Nucleus accumbens (tissue), 56 donors: ENCODE data around the gene THSD4.
"Not testable (repeated sequence)": the region's sequence is repeated elsewhere in the genome, so short reads cannot be mapped to it uniquely, and the experiment has no call there.

Experiments used
- DNase-seq, 56 donors: peaks; one replicate each; lab custom pipeline; 2025; lab: John Stamatoyannopoulos, UW

THSD4 gene

GRCh38 chr15:71180986-71181853 is 65.9 kb downstream of the THSD4 start:
- no peak for DNase-seq

- DNase-seq = no peak
Observed at GRCh38 chr15:71182522-71182921, 67.3 kb downstream of the THSD4 start.

DNA sequence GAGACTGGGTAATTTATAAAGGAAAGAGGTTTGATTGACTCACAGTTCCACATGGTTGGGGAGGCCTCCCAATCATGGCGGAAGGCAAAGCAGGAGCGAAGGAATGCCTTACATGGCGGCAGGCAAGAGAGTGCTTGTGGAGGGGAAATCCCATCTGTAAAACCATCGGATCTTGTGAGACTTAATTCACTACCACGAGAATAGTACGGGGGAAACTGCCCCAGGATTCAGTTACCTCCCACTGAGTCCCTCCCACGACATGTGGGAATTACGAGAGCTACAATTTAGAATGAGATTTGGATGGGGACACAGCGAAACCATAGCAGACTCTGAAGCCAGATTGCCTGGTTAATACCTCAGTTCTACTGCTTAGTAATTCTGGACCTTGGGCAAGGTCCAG is 67.8 kb downstream of the THSD4 start:
- DNase-seq = no peak

DNA sequence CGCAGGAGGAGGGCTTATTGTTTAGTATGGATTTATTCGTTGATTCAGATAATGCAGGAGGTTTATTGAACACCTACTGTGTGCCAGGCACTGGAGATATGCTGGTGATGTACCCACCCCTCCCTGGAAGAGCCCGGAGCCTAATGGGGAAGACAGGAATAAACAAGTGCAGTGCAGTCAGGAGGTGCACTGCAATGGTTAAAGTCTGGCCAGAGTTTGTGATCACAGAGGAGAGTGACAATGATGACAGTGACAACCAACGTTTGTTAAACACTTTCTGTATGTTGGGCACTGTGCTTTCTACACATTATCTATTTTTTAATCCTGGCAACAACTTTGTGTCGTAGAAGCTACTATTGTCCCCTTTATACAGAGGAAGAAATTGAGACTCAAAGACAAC is 70.4 kb downstream of the THSD4 start:
- DNase-seq = no peak

DNA sequence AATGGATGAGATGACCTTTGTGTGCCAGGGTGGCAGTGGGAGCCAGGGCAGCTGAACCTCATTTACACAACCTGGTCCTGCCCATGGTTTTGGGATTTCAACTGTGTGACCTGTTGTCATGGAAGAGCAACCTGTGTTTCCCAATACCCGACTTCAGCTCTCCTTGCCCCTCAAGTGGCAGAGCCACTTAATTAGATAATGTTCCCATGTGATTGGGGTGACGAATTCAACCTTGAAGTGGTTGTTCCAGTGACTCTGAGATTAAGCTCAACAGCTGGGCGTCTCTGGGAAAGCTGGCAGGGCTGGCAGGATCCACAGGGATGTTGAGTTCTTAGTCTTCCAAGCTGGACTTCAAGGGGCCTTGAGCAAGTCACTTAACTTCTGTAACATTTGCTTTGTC is 71.0 kb downstream of the THSD4 start:
- no peak for DNase-seq

DNA sequence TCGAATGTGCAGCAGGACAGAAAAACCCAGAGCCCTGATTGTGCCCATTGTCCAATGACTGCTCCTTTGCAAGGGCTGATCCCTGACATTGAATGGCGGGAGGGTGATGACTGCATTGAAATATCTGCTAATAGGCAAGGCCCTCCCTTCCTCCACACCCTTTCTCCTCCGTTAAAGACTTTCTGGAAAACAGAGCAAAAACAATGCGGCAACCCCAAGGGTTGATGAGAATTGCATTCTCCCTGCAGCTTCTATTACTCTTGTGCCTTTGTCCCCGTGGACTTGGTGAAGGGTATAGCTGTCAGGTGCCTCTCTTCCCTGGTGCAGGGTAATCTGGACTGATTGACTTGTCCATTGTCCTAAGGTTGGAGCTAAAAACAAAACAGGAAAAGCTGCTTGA is 71.8 kb downstream of the THSD4 start:
- DNase-seq = no peak

- DNase-seq = no peak
Observed at GRCh38 chr15:71187526-71187925, 72.3 kb downstream of the THSD4 start.

GRCh38 chr15:71189718-71190117 is 74.4 kb downstream of the THSD4 start:
- no peak for DNase-seq

DNA sequence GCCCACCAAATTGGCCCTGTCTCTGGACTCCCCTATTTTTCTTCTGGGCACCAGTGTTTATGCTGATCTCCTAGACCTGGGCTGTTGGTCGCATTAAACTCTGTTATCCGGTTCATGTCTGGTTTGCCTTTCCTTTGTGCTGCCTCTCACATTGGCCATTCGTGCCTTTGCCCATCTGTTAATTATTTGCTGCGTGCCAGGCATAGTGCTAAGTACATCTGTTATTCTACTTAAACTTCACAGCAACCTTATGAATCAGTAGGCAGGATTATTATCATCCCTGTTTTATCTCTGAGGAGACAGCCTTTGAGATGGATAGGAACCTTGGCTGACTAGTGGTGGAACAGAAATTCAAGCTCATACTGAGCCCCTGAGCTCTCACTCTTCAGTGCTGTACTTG is 76.0 kb downstream of the THSD4 start:
- DNase-seq = no peak

DNA sequence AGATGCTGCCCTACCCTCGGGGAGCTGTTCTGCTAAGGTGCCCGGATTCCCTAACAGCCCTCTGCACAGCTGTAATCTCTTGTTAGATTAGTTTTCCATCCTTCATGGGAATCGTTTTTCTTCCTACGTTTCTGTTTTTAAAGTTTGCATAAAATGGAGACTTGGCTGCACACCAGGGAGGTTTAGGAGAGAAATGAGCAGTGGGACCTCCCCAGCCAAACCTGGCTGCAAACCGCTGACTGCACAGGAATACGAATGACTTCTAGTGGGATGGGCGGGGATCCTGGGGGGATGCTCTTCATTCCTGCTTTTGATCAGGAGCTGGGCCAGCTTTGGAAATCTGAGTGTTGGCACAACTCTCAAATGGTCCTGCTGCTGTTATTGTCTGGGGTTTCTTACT is 77.5 kb downstream of the THSD4 start:
- DNase-seq = no peak

GRCh38 chr15:71194286-71194685 is 79.0 kb downstream of the THSD4 start:
- DNase-seq = no peak

DNA sequence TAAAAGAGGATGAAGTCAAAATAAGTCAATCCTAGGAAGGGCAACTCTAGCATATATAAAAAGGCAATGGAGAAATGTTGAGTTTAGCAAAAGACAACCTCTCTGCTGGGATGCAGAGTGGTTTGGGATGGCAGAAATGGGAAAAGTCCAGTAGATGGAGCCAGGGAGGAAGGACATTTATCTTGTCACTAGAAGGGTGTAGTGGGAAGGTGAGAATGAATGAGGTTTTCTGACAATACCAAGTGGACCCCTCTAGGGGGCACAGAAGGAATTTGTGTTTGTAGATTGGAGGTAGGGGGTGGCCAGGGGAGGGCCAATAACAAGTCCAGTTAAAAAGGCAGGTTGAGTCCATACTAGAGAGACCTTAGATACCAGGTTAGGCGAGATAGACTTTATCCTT is 80.0 kb downstream of the THSD4 start:
- DNase-seq = no peak

DNA sequence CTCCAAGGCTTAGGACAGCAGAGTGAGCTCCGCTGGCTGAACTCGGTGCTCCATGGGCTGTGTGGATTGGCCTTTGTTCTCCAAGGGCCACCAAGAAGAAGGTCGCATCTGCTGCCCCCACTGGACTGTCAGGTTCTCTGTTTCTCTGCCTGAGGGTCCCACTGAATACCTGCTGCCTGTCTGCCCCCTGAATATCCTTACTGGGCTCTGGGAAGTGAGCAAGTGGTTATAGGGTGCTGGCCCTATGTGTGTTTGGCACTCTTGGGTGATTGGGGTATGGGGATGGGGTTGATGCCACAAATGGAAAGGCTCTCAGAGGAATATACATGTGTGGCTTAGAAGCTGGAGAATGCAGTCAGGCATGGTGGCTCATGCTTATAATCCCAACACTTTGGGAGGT is 82.3 kb downstream of the THSD4 start:
- DNase-seq = no peak

GRCh38 chr15:71198846-71199245 is 83.6 kb downstream of the THSD4 start:
- no peak for DNase-seq

- DNase-seq = no peak
Observed at GRCh38 chr15:71199384-71200351, 84.4 kb downstream of the THSD4 start.

- no peak for DNase-seq
Observed at GRCh38 chr15:71201477-71201876, 86.2 kb downstream of the THSD4 start.

- no peak for DNase-seq
Observed at GRCh38 chr15:71202712-71203111, 87.4 kb downstream of the THSD4 start.

DNA sequence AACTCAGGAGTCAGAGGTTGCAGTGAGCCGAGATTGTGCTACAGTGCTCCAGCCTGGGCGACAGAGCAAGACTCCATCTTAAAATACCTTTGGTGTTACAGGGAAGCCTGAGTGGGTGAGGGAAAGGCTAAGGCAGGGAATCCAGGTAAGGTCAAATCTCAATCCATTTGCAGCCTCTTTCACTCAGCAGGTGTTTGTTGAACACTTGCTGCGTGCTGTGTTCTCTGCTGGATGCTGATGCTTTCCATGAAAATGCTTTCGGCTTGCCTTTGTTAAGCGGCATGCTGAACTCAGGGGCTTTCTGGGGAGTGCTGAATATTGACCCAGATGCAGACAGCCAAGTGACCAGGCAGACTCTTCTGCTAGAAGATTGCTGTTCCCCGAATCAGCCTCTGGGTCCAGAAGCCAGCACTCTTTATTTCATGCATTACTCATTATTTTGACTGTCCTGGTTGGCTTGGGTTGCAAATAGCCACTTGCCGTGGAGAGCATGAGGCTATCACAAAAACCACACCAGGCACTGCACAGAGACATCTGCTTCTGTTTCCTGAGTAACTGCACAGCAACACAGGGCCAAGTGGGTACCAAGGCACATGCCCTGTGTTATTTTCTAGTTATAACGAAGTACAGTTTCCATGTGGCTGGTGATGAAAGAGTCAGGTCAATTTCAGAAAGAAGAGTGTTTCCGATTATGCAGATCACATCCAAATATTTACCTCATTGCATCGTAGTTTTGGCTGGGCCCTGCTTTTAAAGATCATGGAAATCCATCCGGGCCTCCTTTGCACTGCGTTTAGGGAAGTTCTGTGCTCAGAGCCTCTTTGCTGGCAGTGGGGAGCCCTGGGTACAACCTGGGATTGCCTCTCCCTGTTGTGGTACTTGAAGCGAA is 88.6 kb downstream of the THSD4 start:
- DNase-seq = no peak

GRCh38 chr15:71207141-71207540 is 91.9 kb downstream of the THSD4 start:
- DNase-seq = no peak

DNA sequence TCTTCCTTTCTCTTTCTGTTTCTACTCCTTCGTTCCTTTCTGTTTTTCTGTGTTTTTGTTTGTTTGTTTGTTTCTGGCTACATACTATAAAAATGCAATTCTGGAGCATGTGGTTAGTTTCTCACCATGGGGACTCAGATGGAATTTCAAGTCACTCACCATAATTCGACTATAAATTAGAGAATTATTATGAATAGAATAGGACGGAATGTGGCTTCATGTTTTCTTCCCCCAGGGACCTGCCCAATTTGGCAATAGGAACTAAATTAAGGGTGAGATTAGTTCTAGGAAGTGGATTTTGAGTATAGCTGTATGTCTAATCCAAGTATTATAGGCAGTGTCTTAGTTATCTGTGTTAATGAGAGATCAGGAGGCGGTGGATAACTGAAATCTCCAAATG is 96.9 kb downstream of the THSD4 start:
- no peak for DNase-seq

- DNase-seq = not testable (repeated sequence)
Observed at GRCh38 chr15:71213943-71214342, 98.7 kb downstream of the THSD4 start.
